Measurements from ENCODE around the gene VTA1. TPM values are rescaled to one million over a fixed set of nuclear protein-coding genes. Genes with fewer than 3 reads are reported as not detected.

VTA1 gene
- total RNA-seq, 6 experiments from 2014 or later, result 17.3 to 43.0 (median 23.4) TPM

GRCh38 chr6:142265476-142265875 is 118.4 kb downstream of the VTA1 start:
- TF ChIP-seq POLR2A (IDR thresholded peaks at IDR 0.05) (no peak), CTCF (IDR thresholded peaks at IDR 0.05) (no peak)
- Histone ChIP-seq H3K36me3 (no peaks in the 10 kb centered on the region), H3K4me3 (no peak overlapping the region), H3K9me3 (no peaks in the 10 kb centered on the region), H3K4me1 (peaks cover 0 to 5% (median 0%) of the 10 kb centered on the region in 4 donors), H3K27me3 (no peaks in the 10 kb centered on the region), H3K27ac (no peak overlapping the region)
- intact Hi-C loops (cut with DNase I), result no loop called here
- DNase-seq (no peak), ATAC-seq (peak; percentile 59 to 84 (median 70))
- WGBS (ENCODE audit: insufficient coverage, low coverage, low lambda C conversion rate, missing lambda C conversion rate), result 88% methylated on average over 1 of the region's 1 CpG

GRCh38 chr6:142266060-142266459 is 119.0 kb downstream of the VTA1 start:
- no peaks in the 10 kb centered on the region for H3K9me3 ChIP-seq

GRCh38 chr6:142271476-142271875 is 124.4 kb downstream of the VTA1 start:
- Histone ChIP-seq H3K4me3 (no peak overlapping the region), H3K27ac (no peak overlapping the region), H3K27me3 (no peaks in the 10 kb centered on the region), H3K36me3 (no peaks in the 10 kb centered on the region), H3K9me3 (no peaks in the 10 kb centered on the region), H3K4me1 (no peaks in the 10 kb centered on the region)
- TF ChIP-seq CTCF (IDR thresholded peaks at IDR 0.05), result no peak
- TF ChIP-seq POLR2A (IDR thresholded peaks at IDR 0.05), result no peak
- DNase-seq (no peak), ATAC-seq (no peak)
- WGBS (ENCODE audit: insufficient coverage, low coverage, low lambda C conversion rate, missing lambda C conversion rate), result 40% methylated on average over 1 of the region's 1 CpG
- intact Hi-C loops (cut with DNase I), result no loop called here

More at GRCh38 chr6:142266060-142266459, 119.0 kb downstream of the VTA1 start:
- no peaks in the 10 kb centered on the region for H3K36me3 ChIP-seq
- ATAC-seq, result no peak
- intact Hi-C loops (cut with DNase I), result no loop called here
- no peak overlapping the region for H3K4me3 ChIP-seq
- no peaks in the 10 kb centered on the region for H3K27me3 ChIP-seq
- TF ChIP-seq POLR2A (IDR thresholded peaks at IDR 0.05), result no peak
- no peak overlapping the region for H3K27ac ChIP-seq
- WGBS (ENCODE audit: insufficient coverage, low coverage, low lambda C conversion rate, missing lambda C conversion rate), result 59% methylated on average over 4 of the region's 4 CpGs
- peaks cover 0 to 5% (median 0%) of the 10 kb centered on the region in 4 donors for H3K4me1 ChIP-seq
- no peak for DNase-seq

Other genes with a start within 250 kb of the VTA1 start
- gene GJE1, start 14.3 kb upstream of the VTA1 start, total RNA-seq, result not detected
- not detected for gene NMBR, start 141 bp upstream of the VTA1 start, total RNA-seq
- 100 to 1,000 TPM in 3 of 6 experiments, 10 to 100 TPM in 3; 49.6 to 114 (median 94.6) TPM for gene ADGRG6, start 154.7 kb downstream of the VTA1 start, total RNA-seq